Measurements from ENCODE around the gene JMJD1C. TPM values are rescaled to one million over a fixed set of nuclear protein-coding genes. Genes with fewer than 3 reads are reported as not detected.

JMJD1C gene
- total RNA-seq, 1 donor from 2014 or later: 34.6 TPM

GRCh38 chr10:63487990-63488389 is 22.2 kb upstream of the JMJD1C start:
- DNase-seq: no peak
- intact Hi-C loops (cut with micrococcal nuclease): no loop called here
- Histone ChIP-seq H3K36me3 (no peaks in the 10 kb centered on the region), H3K4me1 (peaks cover 77% of the 10 kb centered on the region), H3K27ac (replicated peaks) (no peak overlapping the region), H3K4me3 (no peak overlapping the region), H3K27me3 (ENCODE audit: low read depth) (no peaks in the 10 kb centered on the region), H3K9me3 (replicated peaks) (no peaks in the 10 kb centered on the region)
- no peak for TF ChIP-seq CTCF (IDR thresholded peaks at IDR 0.05; ENCODE audit: borderline replicate concordance)

GRCh38 chr10:63483983-63484382 is 18.2 kb upstream of the JMJD1C start:
- intact Hi-C loops (cut with micrococcal nuclease): no loop called here
- Histone ChIP-seq H3K27ac (replicated peaks) (no peak overlapping the region), H3K4me1 (peaks cover 80% of the 10 kb centered on the region), H3K9me3 (replicated peaks) (no peaks in the 10 kb centered on the region), H3K27me3 (ENCODE audit: low read depth) (no peaks in the 10 kb centered on the region), H3K36me3 (no peaks in the 10 kb centered on the region), H3K4me3 (no peak overlapping the region)
- no peak for DNase-seq
- TF ChIP-seq CTCF (IDR thresholded peaks at IDR 0.05; ENCODE audit: borderline replicate concordance): no peak

- no peak for DNase-seq
- no peaks in the 10 kb centered on the region for H3K9me3 ChIP-seq (replicated peaks)
- H3K4me3 ChIP-seq: no peak overlapping the region
- no peaks in the 10 kb centered on the region for H3K36me3 ChIP-seq
- H3K27me3 ChIP-seq (ENCODE audit: low read depth): no peaks in the 10 kb centered on the region
- peak overlapping the region; percentile 7 for H3K27ac ChIP-seq (replicated peaks)
- peaks cover 59% of the 10 kb centered on the region for H3K4me1 ChIP-seq
- no peak for TF ChIP-seq CTCF (IDR thresholded peaks at IDR 0.05; ENCODE audit: borderline replicate concordance)
- intact Hi-C loops (cut with micrococcal nuclease): no loop called here
These were observed 16.1 kb upstream of the JMJD1C start for GRCh38 chr10:63481815-63482421.

- no peak overlapping the region for H3K27ac ChIP-seq (replicated peaks)
- no peaks in the 10 kb centered on the region for H3K27me3 ChIP-seq (ENCODE audit: low read depth)
- H3K4me3 ChIP-seq: no peak overlapping the region
- no peaks in the 10 kb centered on the region for H3K9me3 ChIP-seq (replicated peaks)
- no peak for DNase-seq
- no peak for TF ChIP-seq CTCF (IDR thresholded peaks at IDR 0.05; ENCODE audit: borderline replicate concordance)
- H3K4me1 ChIP-seq: peaks cover 42% of the 10 kb centered on the region
- intact Hi-C loops (cut with micrococcal nuclease): no loop called here
- no peaks in the 10 kb centered on the region for H3K36me3 ChIP-seq
These were observed 14.5 kb upstream of the JMJD1C start for GRCh38 chr10:63480237-63480636.

- Histone ChIP-seq H3K9me3 (replicated peaks) (no peaks in the 10 kb centered on the region), H3K27ac (replicated peaks) (no peak overlapping the region), H3K4me3 (no peak overlapping the region), H3K4me1 (peaks cover 25% of the 10 kb centered on the region), H3K27me3 (ENCODE audit: low read depth) (no peaks in the 10 kb centered on the region), H3K36me3 (no peaks in the 10 kb centered on the region)
- DNase-seq: no peak
- intact Hi-C loops (cut with micrococcal nuclease): no loop called here
- no peak for TF ChIP-seq CTCF (IDR thresholded peaks at IDR 0.05; ENCODE audit: borderline replicate concordance)
These were observed 12.8 kb upstream of the JMJD1C start for GRCh38 chr10:63478564-63478963.
